Measurements from ENCODE around the gene S100A12.
"Not testable (repeated sequence)": the region's sequence is repeated elsewhere in the genome, so short reads cannot be mapped to it uniquely, and the experiment has no call there.

The S100A12 gene

DNA sequence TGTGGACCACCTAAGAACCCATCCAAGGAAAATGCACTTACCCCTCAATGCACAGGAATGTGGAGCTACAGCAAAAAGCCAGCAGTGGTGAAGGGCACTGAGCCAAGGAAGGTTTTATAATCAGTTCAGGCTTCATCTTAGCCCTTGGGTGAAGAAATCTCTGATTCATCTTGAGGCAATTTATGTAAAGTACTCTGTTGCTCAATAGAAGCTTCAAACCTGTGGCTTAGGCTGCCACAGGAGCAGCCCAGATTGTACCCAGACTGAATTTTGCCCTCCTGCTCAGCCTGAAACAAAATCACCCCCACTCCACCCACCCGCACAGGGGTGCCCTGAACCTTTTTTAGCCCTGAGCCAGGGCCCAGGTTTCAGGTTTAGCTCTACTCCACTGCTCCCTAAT, at the start of gene S100A12:
TSS of gene S100A12 (minus strand) at position 111 of the 400 bp plus-strand sequence. CDS start 1,029 bp downstream, outside the sequence.
- Histone ChIP-seq H3K36me3 (ENCODE audit: control insufficient read depth, insufficient read depth, low read length) (no peaks in the 10 kb centered on the region), H3K9ac (ENCODE audit: low read length) (no peak within 1 kb of the TSS), H3K4me3 (ENCODE audit: low read length) (no peak within 1 kb of the TSS), H3K4me1 (ENCODE audit: control insufficient read depth, insufficient read depth, low read length) (no peaks in the 10 kb centered on the region), H3K27ac (ENCODE audit: low read depth, low read length) (no peak within 1 kb of the TSS), H3K27me3 (ENCODE audit: control insufficient read depth, insufficient read depth, low read length) (no peaks in the 10 kb centered on the region)

DNA sequence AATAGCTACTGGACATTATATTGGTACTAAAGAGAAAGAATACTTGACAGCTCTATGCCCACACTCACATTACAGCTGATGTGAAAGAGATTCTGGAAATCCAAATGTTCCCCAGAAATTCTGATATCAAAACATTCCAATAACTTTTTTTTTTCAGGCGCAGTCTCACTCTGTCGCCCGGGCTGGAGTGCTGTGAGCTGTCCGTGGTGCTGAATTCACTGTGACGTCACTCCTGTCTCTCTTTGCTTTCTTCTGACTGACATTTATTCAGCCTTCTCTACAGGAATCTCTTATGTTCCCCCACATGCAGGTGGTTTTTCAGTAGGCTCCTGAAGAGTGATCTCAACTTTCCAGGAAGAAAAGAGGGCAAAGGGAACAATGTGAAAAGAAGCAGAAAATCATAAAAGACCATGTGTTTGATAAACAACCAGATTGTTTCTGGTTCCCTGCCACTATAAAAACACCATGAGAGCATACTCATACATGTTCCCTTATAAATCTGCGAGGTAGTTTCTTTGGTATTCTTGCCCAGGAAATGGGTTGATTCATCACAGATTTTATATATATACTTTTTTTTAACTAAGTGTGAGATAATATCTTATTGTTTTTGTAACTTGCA, 47.1 kb upstream of the S100A12 start:
- H3K27ac ChIP-seq (ENCODE audit: low read depth, low read length), result no peak overlapping the region
- no peaks in the 10 kb centered on the region for H3K36me3 ChIP-seq (ENCODE audit: control insufficient read depth, insufficient read depth, low read length)
- no peaks in the 10 kb centered on the region for H3K4me1 ChIP-seq (ENCODE audit: control insufficient read depth, insufficient read depth, low read length)
- H3K9ac ChIP-seq (ENCODE audit: low read length), result no peak overlapping the region
- no peak overlapping the region for H3K4me3 ChIP-seq (ENCODE audit: low read length)
- H3K27me3 ChIP-seq (ENCODE audit: control insufficient read depth, insufficient read depth, low read length), result peaks cover 2% of the 10 kb centered on the region

DNA sequence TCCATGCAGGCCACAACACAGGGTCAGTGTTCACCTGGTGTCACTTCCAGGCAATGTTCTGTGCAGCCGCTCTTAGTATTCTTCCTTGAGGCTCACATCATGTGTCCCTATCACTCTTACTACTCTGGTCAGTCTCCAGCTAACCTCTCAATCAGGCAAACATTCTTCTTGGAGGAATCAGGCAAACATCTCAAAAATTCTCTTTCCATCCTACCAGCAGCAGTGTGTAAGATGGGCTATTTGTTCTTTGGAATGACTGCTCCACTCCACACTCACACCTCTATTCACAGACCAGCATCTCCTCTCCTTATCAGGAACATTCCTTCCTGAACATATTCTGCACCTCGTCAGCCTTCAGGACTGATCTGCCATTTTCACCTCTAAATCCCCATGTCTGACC, 44.9 kb upstream of the S100A12 start:
- Histone ChIP-seq H3K27me3 (ENCODE audit: control insufficient read depth, insufficient read depth, low read length) (peaks cover 2% of the 10 kb centered on the region), H3K36me3 (ENCODE audit: control insufficient read depth, insufficient read depth, low read length) (no peaks in the 10 kb centered on the region), H3K4me3 (ENCODE audit: low read length) (no peak overlapping the region), H3K27ac (ENCODE audit: low read depth, low read length) (no peak overlapping the region), H3K4me1 (ENCODE audit: control insufficient read depth, insufficient read depth, low read length) (no peaks in the 10 kb centered on the region), H3K9ac (ENCODE audit: low read length) (no peak overlapping the region)

DNA sequence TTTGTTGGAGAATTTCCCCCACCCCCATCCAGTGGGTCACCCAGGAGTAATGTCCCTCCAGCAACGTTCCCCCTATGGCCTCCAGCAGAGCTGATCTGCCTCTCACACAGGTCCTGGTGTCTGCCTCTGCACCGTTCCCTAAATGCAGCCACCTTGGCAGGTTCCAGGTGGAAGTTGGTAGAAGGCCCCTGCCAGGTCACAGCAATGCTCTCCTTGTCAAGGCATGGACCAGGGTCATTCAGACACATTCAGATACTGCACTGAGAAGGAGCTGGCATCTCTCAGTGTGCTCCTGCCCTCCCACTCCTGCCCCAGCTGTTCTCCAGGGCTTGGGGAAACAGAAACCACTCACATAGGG, 44.0 kb upstream of the S100A12 start:
- not testable (repeated sequence) for H3K9ac ChIP-seq (ENCODE audit: low read length); H3K27me3 ChIP-seq (ENCODE audit: control insufficient read depth, insufficient read depth, low read length); H3K4me1 ChIP-seq (ENCODE audit: control insufficient read depth, insufficient read depth, low read length); H3K27ac ChIP-seq (ENCODE audit: low read depth, low read length); H3K36me3 ChIP-seq (ENCODE audit: control insufficient read depth, insufficient read depth, low read length); H3K4me3 ChIP-seq (ENCODE audit: low read length)

DNA sequence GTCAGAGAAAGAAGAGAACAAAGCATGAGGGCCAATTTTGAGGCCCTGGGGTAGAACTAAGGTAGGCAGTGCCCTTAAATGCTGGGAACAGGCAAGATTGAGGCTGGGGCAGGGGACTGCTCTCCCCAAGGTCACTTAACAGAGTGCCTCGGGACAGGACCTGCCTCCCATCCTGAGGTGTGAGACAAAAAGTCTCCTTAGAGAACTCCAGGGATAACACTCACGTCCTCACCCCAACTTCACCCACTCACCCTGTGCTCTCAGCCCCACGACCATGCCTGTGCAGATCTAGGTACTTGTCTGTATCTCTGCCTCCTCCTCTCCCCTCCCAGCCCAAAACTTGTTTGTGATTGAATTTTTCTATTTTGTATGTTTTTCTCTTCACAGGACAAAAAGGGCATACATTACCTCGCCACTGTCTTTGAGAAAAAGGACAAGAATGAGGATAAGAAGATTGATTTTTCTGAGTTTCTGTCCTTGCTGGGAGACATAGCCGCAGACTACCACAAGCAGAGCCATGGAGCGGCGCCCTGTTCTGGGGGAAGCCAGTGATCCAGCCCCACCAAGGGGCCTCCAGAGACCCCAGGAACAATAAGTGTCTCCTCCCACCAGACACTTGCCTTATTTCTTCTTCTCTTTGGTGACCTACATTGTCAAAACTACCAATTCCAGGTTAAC, 43.5 kb upstream of the S100A12 start:
- not testable (repeated sequence) for H3K4me1 ChIP-seq (ENCODE audit: control insufficient read depth, insufficient read depth, low read length); H3K4me3 ChIP-seq (ENCODE audit: low read length); H3K27ac ChIP-seq (ENCODE audit: low read depth, low read length); H3K27me3 ChIP-seq (ENCODE audit: control insufficient read depth, insufficient read depth, low read length); H3K36me3 ChIP-seq (ENCODE audit: control insufficient read depth, insufficient read depth, low read length); H3K9ac ChIP-seq (ENCODE audit: low read length)

DNA sequence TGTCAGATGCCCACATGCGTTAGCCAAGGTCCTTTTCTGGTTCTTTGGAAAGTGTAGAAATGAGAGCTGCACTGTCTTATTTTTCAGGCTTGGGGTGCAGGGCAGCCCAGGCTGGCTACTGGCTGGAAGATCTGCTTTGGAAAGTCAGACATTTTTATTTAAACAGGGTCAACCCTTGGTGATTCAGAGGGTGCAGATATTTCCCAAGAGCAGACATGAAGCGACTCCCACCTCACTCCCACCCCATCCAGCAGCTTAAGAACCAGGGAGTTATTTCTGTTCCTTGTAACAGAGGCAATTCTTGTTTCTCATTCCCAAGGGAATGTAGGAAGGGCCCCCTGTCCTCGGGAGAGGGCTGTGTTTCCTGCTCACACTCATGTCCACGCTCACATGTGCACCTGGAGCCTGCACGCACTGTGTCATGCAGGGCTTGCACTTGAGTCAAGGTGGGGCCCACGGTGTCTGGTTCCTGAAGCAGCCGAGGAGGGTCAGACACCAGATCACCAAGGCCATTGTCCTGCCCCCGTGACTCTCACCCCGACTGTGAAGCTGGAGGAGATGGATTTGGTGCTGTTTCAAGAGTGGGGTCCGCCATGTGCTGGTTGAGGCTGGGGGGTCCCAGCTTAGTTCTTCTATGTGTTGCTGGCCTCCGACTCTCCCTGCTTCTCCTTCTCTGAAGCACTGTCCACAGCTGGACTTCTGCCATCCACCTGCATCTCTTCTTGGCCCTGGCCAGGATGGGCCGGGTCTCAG, 41.9 kb upstream of the S100A12 start:
- no peak overlapping the region for H3K4me3 ChIP-seq (ENCODE audit: low read length)
- H3K27ac ChIP-seq (ENCODE audit: low read depth, low read length), result no peak overlapping the region
- no peaks in the 10 kb centered on the region for H3K4me1 ChIP-seq (ENCODE audit: control insufficient read depth, insufficient read depth, low read length)
- no peaks in the 10 kb centered on the region for H3K36me3 ChIP-seq (ENCODE audit: control insufficient read depth, insufficient read depth, low read length)
- H3K9ac ChIP-seq (ENCODE audit: low read length), result no peak overlapping the region
- H3K27me3 ChIP-seq (ENCODE audit: control insufficient read depth, insufficient read depth, low read length), result peaks cover 2% of the 10 kb centered on the region

DNA sequence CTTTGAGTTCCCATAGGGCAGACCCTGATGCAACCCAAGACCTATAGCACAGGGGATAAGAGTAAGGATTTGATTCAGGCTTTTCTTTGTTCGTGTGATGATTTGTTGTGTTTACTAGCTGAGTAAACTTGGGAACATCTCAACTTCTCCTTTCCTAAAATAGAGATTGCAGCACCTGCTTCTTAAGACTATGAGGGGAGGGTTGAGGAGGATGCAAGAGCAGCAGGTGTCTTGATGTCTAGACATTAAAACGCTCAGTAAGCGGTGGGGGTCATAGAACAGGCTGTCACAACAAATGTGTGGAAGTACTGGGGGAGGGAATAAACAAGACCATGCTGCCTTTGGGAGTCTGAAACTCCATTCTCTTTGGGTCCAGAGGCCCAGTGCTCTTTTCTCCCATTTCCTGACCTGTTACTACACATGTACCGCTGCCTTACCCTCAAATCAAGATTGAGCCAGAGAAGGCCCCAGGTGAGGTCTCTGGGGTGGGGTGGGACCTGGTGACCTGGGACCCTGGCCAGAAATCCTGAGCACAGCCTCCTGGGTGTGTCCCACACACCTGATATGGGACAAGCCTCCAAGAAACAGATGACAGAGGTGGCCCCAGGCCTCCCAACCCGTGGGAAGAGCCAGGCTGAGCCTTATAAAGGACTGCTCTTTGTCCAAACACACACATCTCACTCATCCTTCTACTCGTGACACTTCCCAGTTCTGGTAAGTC, 40.6 kb upstream of the S100A12 start, which contains the start of gene S100A7A:
TSS of gene S100A7A (plus strand) at position 671 of the 721 bp plus-strand sequence. CDS start 1,563 bp downstream, outside the sequence.
- Histone ChIP-seq H3K27ac (ENCODE audit: low read depth, low read length) (no peak within 1 kb of the TSS), H3K9ac (ENCODE audit: low read length) (no peak within 1 kb of the TSS), H3K4me3 (ENCODE audit: low read length) (no peak within 1 kb of the TSS), H3K4me1 (ENCODE audit: control insufficient read depth, insufficient read depth, low read length) (no peaks in the 10 kb centered on the region), H3K36me3 (ENCODE audit: control insufficient read depth, insufficient read depth, low read length) (no peaks in the 10 kb centered on the region), H3K27me3 (ENCODE audit: control insufficient read depth, insufficient read depth, low read length) (peaks cover 2% of the 10 kb centered on the region)

DNA sequence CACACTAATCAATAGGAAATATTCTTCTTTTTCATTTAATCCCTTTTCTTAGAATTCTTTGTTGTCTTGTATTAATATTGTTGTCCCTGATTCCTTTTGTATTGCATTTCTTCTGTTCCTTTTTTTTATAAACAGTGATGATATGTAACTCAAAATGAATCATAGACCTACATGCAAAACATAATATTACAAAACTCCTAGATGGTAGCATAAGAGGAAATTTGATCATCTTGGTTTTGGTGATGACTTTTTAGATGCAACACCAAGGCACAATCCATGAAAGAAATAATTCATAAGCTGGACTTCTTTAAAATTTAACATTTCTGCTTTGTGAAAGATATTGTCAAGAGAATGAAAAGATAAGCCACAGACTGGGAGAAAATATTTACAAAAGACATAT, 38.5 kb upstream of the S100A12 start:
- H3K4me3 ChIP-seq (ENCODE audit: low read length); H3K4me1 ChIP-seq (ENCODE audit: control insufficient read depth, insufficient read depth, low read length); H3K36me3 ChIP-seq (ENCODE audit: control insufficient read depth, insufficient read depth, low read length); H3K27me3 ChIP-seq (ENCODE audit: control insufficient read depth, insufficient read depth, low read length); H3K27ac ChIP-seq (ENCODE audit: low read depth, low read length); H3K9ac ChIP-seq (ENCODE audit: low read length): not testable (repeated sequence)

DNA sequence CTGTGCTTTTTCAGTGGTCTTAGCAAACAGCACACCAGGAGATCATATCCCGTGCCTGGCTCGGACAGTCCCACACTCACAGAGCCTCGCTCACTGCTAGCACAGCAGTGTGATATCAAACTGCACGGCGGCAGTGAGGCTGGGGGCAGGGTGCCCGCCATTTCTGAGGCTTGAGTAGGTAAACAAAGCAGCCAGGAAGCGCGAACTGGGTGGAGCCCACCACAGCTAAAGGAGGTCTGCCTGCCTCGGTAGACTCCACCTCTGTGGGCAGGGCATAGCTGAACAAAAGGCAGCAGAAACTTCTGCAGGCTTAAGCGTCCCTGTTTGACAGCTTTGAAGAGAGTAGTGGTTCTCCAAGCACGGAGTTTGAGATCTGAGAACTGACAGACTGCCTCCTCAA, 31.9 kb upstream of the S100A12 start:
- H3K36me3 ChIP-seq (ENCODE audit: control insufficient read depth, insufficient read depth, low read length); H3K27ac ChIP-seq (ENCODE audit: low read depth, low read length); H3K9ac ChIP-seq (ENCODE audit: low read length); H3K4me1 ChIP-seq (ENCODE audit: control insufficient read depth, insufficient read depth, low read length); H3K27me3 ChIP-seq (ENCODE audit: control insufficient read depth, insufficient read depth, low read length); H3K4me3 ChIP-seq (ENCODE audit: low read length): not testable (repeated sequence)

DNA sequence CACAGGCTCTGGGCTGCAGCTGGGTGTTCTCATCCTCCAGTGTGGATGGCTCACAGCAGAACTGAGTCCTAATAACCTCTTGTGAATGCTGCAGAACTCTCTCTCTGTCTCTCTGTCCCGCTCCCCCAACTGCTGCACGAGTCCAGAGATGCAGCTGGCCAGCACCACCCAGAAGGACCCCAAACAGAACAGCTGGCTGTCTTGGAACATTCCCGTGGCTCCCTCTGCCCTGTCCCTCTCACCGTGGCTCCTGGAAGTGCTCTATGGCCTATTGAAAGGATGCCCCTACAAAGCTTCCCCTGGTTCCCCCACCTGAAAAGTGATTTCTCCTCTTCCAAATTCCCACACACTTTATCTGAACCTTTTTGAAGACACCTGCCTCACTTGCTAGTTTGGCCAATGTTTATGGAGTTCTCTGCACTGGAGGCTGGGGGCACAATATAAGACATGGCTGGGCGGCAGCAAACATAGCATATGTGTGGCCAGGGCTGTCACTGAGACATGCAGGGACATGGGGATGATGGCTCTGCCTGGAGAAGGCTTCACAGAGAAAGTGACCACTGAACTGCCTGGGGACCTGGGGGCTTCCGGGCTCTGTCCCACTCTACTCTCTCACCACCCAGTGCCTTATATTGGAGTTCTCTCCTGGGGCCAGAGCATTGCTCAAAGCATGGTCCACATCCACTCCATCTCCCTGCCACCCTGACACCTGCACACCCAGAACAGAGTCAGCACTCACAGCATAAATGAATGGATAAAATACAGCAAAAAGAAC, 30.6 kb upstream of the S100A12 start:
- not testable (repeated sequence) for H3K4me1 ChIP-seq (ENCODE audit: control insufficient read depth, insufficient read depth, low read length); H3K36me3 ChIP-seq (ENCODE audit: control insufficient read depth, insufficient read depth, low read length); H3K9ac ChIP-seq (ENCODE audit: low read length); H3K4me3 ChIP-seq (ENCODE audit: low read length); H3K27me3 ChIP-seq (ENCODE audit: control insufficient read depth, insufficient read depth, low read length); H3K27ac ChIP-seq (ENCODE audit: low read depth, low read length)

DNA sequence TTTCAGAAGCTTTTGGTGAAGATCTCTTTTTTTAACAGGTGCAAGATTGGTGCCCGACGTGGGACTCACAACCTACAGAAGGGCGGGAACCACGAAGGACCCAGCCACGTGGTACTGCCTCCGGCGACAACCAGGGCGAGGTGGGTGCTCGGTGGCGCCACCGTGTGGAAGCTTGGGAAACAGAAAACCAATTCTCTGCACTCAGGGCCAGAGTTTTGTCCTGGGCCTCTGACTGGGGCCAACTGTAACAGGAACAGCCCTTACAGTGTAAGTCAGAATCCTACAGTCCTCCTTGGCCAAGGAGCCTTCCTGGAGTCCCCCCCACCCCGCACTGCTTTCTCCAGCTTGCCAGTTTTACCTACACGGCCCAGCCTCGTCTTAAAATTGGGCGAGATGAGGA, 29.3 kb upstream of the S100A12 start:
- Histone ChIP-seq H3K27ac (ENCODE audit: low read depth, low read length) (no peak overlapping the region), H3K4me1 (ENCODE audit: control insufficient read depth, insufficient read depth, low read length) (no peaks in the 10 kb centered on the region), H3K27me3 (ENCODE audit: control insufficient read depth, insufficient read depth, low read length) (no peaks in the 10 kb centered on the region), H3K4me3 (ENCODE audit: low read length) (no peak overlapping the region), H3K36me3 (ENCODE audit: control insufficient read depth, insufficient read depth, low read length) (no peaks in the 10 kb centered on the region), H3K9ac (ENCODE audit: low read length) (no peak overlapping the region)

Data from rectal smooth muscle tissue (tissue), 1 donor.